DOHH2 (cell line): ENCODE measurements around the gene SLC1A5.

ENCODE experiments used
- H3F3A ChIP-seq: fragments of 200-600 bp; sonication (generic), shearing (Covaris generic); 2 replicates; pipeline ENCODE4 v1.6.0; 2016; ENCODE audit warnings: antibody characterized with exemption, mild to moderate bottlenecking; ENCODE audit not compliant: control insufficient read depth, insufficient read depth
- H3K27ac ChIP-seq: fragments of 200-600 bp; sonication (generic); 2 replicates; pipeline ENCODE4 v1.5.1; 2014; ENCODE audit warnings: low read depth, mild to moderate bottlenecking, low read length, moderate library complexity
- H3K27me3 ChIP-seq: fragments of 200-600 bp; sonication (generic); 2 replicates; pipeline ENCODE4 v1.6.1; 2014; ENCODE audit warnings: mild to moderate bottlenecking, low read length, mixed read lengths; ENCODE audit not compliant: control insufficient read depth
- H3K36me3 ChIP-seq: fragments of 200-600 bp; sonication (generic); 2 replicates; pipeline ENCODE4 v1.6.1; 2014; ENCODE audit warnings: mild to moderate bottlenecking, low read length, moderate library complexity, mixed read lengths; ENCODE audit not compliant: control insufficient read depth
- H3K4me1 ChIP-seq: fragments of 200-600 bp; sonication (generic); 2 replicates; pipeline ENCODE4 v1.6.1; 2014; ENCODE audit warnings: mild to moderate bottlenecking, low read length, mixed read lengths; ENCODE audit not compliant: control insufficient read depth
- H3K4me2 ChIP-seq: fragments of 200-600 bp; sonication (generic); 2 replicates; pipeline ENCODE4 v1.6.0; 2014; ENCODE audit warnings: mild to moderate bottlenecking, low read length, moderate library complexity
- H3K4me3 ChIP-seq: fragments of 200-600 bp; sonication (generic); 2 replicates; pipeline ENCODE4 v1.5.1; 2014; ENCODE audit warnings: mild to moderate bottlenecking, low read length, mixed read lengths
- H3K79me2 ChIP-seq: fragments of 200-600 bp; sonication (generic); 2 replicates; pipeline ENCODE4 v1.6.1; 2014; ENCODE audit warnings: mild to moderate bottlenecking, low read length, mixed read lengths; ENCODE audit not compliant: control insufficient read depth
- H3K9me2 ChIP-seq: fragments of 200-600 bp; sonication (generic); replicated peaks from 2 replicates; pipeline ENCODE4 v1.6.1; 2014; ENCODE audit warnings: mild to moderate bottlenecking, low read length, mixed read lengths; ENCODE audit not compliant: control insufficient read depth
- H3K9me3 ChIP-seq: fragments of 200-600 bp; sonication (generic); 2 replicates; pipeline ENCODE4 v1.6.1; 2014; ENCODE audit warnings: antibody characterized with exemption, low read length, mixed read lengths; ENCODE audit not compliant: control insufficient read depth, insufficient read depth
- H4K20me1 ChIP-seq: fragments of 200-600 bp; sonication (generic); 2 replicates; pipeline ENCODE4 v1.6.0; 2014; ENCODE audit warnings: low read depth, mild to moderate bottlenecking, antibody characterized with exemption, low read length, moderate library complexity; ENCODE audit not compliant: control insufficient read depth, insufficient read depth
- CTCF ChIP-seq: fragments of 200-600 bp; sonication (generic); IDR thresholded peaks from one replicate; pipeline ENCODE4 v1.5.1; 2014; ENCODE audit warnings: antibody characterized with exemption, mild to moderate bottlenecking, low read depth, low read length; ENCODE audit not compliant: poor library complexity, severe bottlenecking
- EZH2phosphoT487 ChIP-seq: fragments of 200-600 bp; sonication (generic); IDR thresholded peaks from 2 replicates; pipeline ENCODE4 v1.6.1; 2017; ENCODE audit warnings: borderline replicate concordance, mild to moderate bottlenecking, antibody characterized with exemption, low read length, moderate library complexity, mixed read lengths

The SLC1A5 gene

GRCh38 chr19:46730595-46730994, 57.8 kb downstream of the SLC1A5 start:
- Histone ChIP-seq H3K4me2 (no peak overlapping the region), H3K4me3 (no peak overlapping the region), H4K20me1 (peaks cover 10% of the 10 kb centered on the region; the same call in 1 of the 2 replicates), H3K27me3 (no peaks in the 10 kb centered on the region), H3K9me2 (no peaks in the 10 kb centered on the region), H3K36me3 (peaks cover 85% of the 10 kb centered on the region), H3F3A (no peaks in the 10 kb centered on the region), H3K4me1 (peaks cover 5% of the 10 kb centered on the region; the same call in 1 of the 2 replicates), H3K27ac (no peak overlapping the region), H3K9me3 (no peaks in the 10 kb centered on the region), H3K79me2 (peaks cover 42% of the 10 kb centered on the region)
- TF ChIP-seq CTCF (no peak), EZH2phosphoT487 (no peak)

- H3K9me3 ChIP-seq: no peaks in the 10 kb centered on the region
- no peaks in the 10 kb centered on the region for H3K27me3 ChIP-seq
- H4K20me1 ChIP-seq: peaks cover 10% of the 10 kb centered on the region; the same call in 1 of the 2 replicates
- H3K27ac ChIP-seq: no peak overlapping the region
- TF ChIP-seq CTCF: no peak
- TF ChIP-seq EZH2phosphoT487: no peak
- H3K9me2 ChIP-seq: no peaks in the 10 kb centered on the region
- H3F3A ChIP-seq: no peaks in the 10 kb centered on the region
- peaks cover 42% of the 10 kb centered on the region for H3K79me2 ChIP-seq
- H3K4me3 ChIP-seq: no peak overlapping the region
- no peak overlapping the region for H3K4me2 ChIP-seq
- H3K36me3 ChIP-seq: peaks cover 89% of the 10 kb centered on the region
- peaks cover 5% of the 10 kb centered on the region; the same call in 1 of the 2 replicates for H3K4me1 ChIP-seq
Measured at GRCh38 chr19:46730187-46730586, 58.2 kb downstream of the SLC1A5 start.

GRCh38 chr19:46729696-46730095, 58.7 kb downstream of the SLC1A5 start:
- no peak overlapping the region for H3K4me2 ChIP-seq
- no peak for TF ChIP-seq EZH2phosphoT487
- no peak for TF ChIP-seq CTCF

More at GRCh38 chr19:46729696-46730095, 58.7 kb downstream of the SLC1A5 start:
- Histone ChIP-seq H3K4me1 (peaks cover 5% of the 10 kb centered on the region; the same call in 1 of the 2 replicates), H3K4me3 (no peak overlapping the region), H3K9me3 (no peaks in the 10 kb centered on the region), H4K20me1 (peaks cover 10% of the 10 kb centered on the region; the same call in 1 of the 2 replicates), H3F3A (no peaks in the 10 kb centered on the region), H3K79me2 (peaks cover 42% of the 10 kb centered on the region), H3K9me2 (no peaks in the 10 kb centered on the region), H3K27ac (no peak overlapping the region), H3K36me3 (peaks cover 94% of the 10 kb centered on the region), H3K27me3 (no peaks in the 10 kb centered on the region)
